Activated T-helper 2 cell treated with anti-CD3 and anti-CD28 coated beads, Interferon-gamma antibody, Interleukin-2, Interleukin-4, amounts not matched to agents 10 μg/mL and 5 μg/mL and 100 μg/mL, durations not matched to agents 14 hours and 24 hours and 36 hours (primary cell): ENCODE results near the gene OXSR1. TPM values are rescaled to one million over a fixed set of nuclear protein-coding genes. Genes with fewer than 3 reads are reported as not detected.

Source experiments
- DNase-seq: peaks from one replicate; pipeline ENCODE4 v3.0.0; 2021; ENCODE audit warnings: low spot score
- H3K27ac Mint-ChIP-seq: one replicate; pipeline ENCODE4 v1.8.0; 2021; ENCODE audit warnings: mixed read lengths
- H3K27me3 Mint-ChIP-seq: one replicate; pipeline ENCODE4 v1.8.0; 2021; ENCODE audit warnings: low read depth, mixed read lengths
- H3K36me3 Mint-ChIP-seq: one replicate; pipeline ENCODE4 v1.8.0; 2021; ENCODE audit warnings: low read depth, mixed read lengths
- H3K4me1 Mint-ChIP-seq: one replicate; pipeline ENCODE4 v1.8.0; 2021; ENCODE audit warnings: low read depth, mixed read lengths
- H3K4me3 Mint-ChIP-seq: one replicate; pipeline ENCODE4 v1.8.0; 2021; ENCODE audit warnings: low read depth, mild to moderate bottlenecking, moderate library complexity, mixed read lengths
- H3K9me3 Mint-ChIP-seq: one replicate; pipeline ENCODE4 v1.8.0; 2021; ENCODE audit warnings: mixed read lengths
- intact Hi-C: fragments of 100-400 bp; cut with micrococcal nuclease; formaldehyde crosslinking; loops from one replicate; pipeline ENCODE4 v1.15.1; 2023
- total RNA-seq: library from RNA; stranded (reverse); gene quantifications from 2 replicates; pipeline ENCODE4 v1.2.3, GENCODE V29; 2022

OXSR1 gene
- total RNA-seq, 1 donor from 2014 or later = 62.2 TPM

DNA sequence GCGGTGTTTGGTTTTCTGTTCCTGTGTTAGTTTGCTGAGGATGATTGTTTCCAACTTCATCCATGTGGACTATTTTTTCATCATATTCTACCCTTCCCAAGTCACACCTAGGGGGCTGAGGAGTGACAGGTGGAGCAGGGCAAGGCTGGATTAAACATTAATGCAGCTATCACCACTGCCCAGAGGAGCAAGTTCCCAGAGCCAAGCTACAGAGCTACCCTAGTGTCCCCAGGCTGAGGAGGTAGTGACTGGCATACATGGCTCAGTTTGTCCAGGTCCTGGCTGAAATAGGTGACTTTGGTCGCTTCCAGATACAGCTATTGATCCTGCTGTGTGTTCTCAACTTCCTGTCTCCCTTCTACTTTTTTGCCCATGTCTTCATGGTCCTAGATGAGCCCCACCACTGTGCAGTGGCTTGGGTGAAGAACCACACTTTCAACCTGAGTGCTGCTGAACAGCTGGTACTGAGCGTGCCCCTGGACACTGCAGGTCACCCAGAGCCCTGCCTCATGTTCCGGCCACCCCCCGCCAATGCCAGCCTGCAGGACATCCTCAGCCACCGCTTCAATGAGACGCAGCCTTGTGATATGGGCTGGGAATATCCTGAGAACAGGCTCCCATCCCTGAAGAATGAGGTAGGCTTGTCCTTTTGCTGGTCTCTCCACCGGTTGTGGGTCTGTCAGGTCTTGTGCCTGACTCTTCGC lies 100.4 kb downstream of the OXSR1 start, which contains the start of gene SLC22A13:
SLC22A13 (plus strand) TSS at position 209 of the 704 bp plus-strand sequence; CDS start at position 258, 49 bp downstream.
- Mint-ChIP-seq H3K9me3 (no peaks in the 10 kb centered on the region), H3K36me3 (no peaks in the 10 kb centered on the region), H3K27me3 (no peaks in the 10 kb centered on the region), H3K27ac (no peak within 1 kb of the TSS), H3K4me3 (no peak within 1 kb of the TSS), H3K4me1 (peaks cover 11% of the 10 kb centered on the region)
- no peak for DNase-seq
- intact Hi-C loops = no loop called here

DNA sequence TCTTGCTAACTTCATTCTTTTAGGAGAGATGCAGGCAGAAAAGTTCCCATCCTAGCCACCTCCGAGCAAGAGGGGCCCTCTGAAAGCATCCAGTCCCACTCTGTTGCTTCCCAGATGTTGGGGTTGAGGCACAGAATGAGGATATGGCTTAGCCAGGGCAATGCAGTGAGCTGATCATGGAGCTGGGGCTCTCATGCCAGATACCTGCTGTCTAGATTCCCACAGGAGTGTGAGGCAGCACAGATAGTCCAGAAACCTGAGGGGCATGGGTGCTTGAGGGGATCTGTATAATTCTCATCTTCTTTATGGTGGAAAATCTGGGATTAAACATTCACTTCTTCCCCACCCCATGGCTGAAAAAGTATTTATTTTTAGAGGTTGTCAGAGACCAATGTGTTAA lies 101.5 kb downstream of the OXSR1 start:
- intact Hi-C loops = no loop called here
- peaks cover 11% of the 10 kb centered on the region for H3K4me1 Mint-ChIP-seq
- DNase-seq = no peak
- no peaks in the 10 kb centered on the region for H3K27me3 Mint-ChIP-seq
- no peaks in the 10 kb centered on the region for H3K36me3 Mint-ChIP-seq
- no peaks in the 10 kb centered on the region for H3K9me3 Mint-ChIP-seq
- no peak overlapping the region for H3K4me3 Mint-ChIP-seq
- H3K27ac Mint-ChIP-seq = no peak overlapping the region

DNA sequence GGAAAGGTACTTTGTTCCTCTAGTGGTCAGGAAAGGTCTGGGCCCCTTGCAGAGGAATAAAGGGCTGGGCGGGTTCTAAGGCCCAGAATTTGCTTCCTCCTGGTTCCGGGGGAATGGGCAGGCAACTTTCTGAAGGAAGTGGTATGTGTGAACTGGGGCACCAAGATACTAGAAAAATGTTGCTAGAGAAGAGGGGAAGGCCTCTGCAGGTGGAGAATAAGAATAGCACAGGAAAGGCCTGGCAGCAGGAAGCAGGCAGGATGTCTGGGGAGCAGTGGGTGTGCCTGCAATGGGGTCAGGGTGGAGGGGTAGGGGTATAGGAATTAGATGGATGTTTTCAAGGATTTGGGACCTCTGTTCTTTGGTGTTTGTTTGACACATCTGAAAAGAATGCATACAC lies 102.3 kb downstream of the OXSR1 start:
- intact Hi-C loops = no loop called here
- H3K36me3 Mint-ChIP-seq = no peaks in the 10 kb centered on the region
- H3K27ac Mint-ChIP-seq = no peak overlapping the region
- peaks cover 11% of the 10 kb centered on the region for H3K4me1 Mint-ChIP-seq
- H3K4me3 Mint-ChIP-seq = no peak overlapping the region
- H3K9me3 Mint-ChIP-seq = no peaks in the 10 kb centered on the region
- no peak for DNase-seq
- H3K27me3 Mint-ChIP-seq = no peaks in the 10 kb centered on the region

DNA sequence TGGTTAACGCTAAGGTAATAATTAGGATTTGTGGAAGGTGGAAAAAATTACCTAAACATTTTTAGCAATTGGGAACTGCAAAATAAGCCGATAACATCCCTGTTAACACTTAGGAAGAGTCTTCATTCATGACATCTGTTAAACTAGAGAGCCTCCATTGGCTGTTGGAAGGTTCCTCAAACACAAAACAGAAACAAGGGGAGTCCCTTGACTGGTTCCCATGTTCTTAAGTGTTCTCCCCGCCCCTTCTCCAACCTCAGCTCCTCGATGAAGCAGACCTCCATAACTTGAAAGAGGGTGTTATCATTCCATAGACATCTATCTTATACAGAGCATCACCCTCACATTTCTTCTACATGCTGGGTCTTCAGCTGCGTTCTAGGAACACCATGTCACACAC lies 102.8 kb downstream of the OXSR1 start:
- intact Hi-C loops = no loop called here
- no peaks in the 10 kb centered on the region for H3K27me3 Mint-ChIP-seq
- H3K36me3 Mint-ChIP-seq = no peaks in the 10 kb centered on the region
- DNase-seq = no peak
- no peak overlapping the region for H3K4me3 Mint-ChIP-seq
- no peak overlapping the region for H3K27ac Mint-ChIP-seq
- no peaks in the 10 kb centered on the region for H3K9me3 Mint-ChIP-seq
- H3K4me1 Mint-ChIP-seq = peaks cover 11% of the 10 kb centered on the region

DNA sequence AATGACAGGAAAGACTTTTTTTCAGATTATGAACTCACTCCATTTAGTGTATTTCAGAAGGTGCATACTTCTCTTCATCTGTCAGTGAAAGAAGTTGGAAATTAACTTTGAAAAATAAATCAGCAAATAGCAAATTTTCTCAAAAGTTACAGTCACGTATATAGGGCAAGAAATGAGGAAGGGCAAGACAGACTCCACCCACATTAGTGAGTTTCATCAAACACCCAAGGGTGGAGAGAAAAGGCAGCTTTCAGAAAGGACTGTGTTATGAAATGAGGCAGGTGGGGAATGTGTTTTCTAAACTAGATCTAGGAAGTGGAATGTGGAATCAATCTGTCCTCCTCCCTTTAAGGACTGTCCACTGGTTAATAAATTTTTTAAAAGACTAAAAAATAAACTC lies 103.2 kb downstream of the OXSR1 start:
- H3K4me3 Mint-ChIP-seq = no peak overlapping the region
- no peaks in the 10 kb centered on the region for H3K27me3 Mint-ChIP-seq
- DNase-seq = no peak
- H3K36me3 Mint-ChIP-seq = no peaks in the 10 kb centered on the region
- H3K9me3 Mint-ChIP-seq = no peaks in the 10 kb centered on the region
- no peak overlapping the region for H3K27ac Mint-ChIP-seq
- intact Hi-C loops = no loop called here
- peaks cover 11% of the 10 kb centered on the region for H3K4me1 Mint-ChIP-seq

DNA sequence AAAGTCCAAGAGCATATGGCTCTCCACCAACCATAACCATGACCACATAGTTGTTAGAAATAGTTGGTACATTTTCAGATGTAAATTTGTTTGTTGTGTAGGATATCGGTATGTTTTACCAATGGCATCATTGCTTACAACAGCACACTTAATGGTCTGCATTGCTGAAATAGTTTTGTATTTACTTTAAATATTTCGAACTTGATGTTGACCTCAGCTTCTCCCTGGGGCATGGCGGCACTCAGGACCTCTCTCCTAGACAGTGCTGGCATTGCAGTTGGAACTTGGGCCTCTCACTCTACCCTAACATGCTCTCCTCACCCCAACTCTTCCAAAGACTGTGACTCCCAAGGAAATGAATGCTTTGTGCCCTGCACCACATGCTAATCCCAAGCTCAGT lies 105.3 kb downstream of the OXSR1 start:
- DNase-seq = no peak
- Mint-ChIP-seq H3K27me3 (no peaks in the 10 kb centered on the region), H3K9me3 (no peaks in the 10 kb centered on the region), H3K36me3 (no peaks in the 10 kb centered on the region), H3K4me1 (peaks cover 11% of the 10 kb centered on the region), H3K4me3 (no peak overlapping the region), H3K27ac (no peak overlapping the region)
- intact Hi-C loops = no loop called here

DNA sequence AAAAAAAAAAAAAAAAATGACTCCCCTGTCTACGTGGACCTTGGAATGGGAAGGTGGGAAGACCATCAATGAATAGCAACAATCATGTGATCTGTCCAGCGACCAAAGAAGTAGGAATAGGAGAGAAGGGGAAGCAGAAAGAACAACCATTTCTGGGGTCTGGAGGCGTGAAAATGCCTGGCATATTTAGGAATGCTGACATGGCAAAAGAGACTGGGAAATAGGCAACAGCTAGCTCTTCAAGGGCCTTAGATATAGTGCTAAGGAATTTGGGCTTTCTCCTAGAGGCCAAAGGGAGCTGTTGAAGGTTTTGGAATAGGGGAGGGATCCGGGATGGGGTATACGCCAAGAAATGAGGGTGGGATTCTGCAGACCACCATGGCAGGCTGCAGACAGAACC lies 106.2 kb downstream of the OXSR1 start:
- no peak overlapping the region for H3K27ac Mint-ChIP-seq
- H3K27me3 Mint-ChIP-seq = no peaks in the 10 kb centered on the region
- no peaks in the 10 kb centered on the region for H3K36me3 Mint-ChIP-seq
- intact Hi-C loops = no loop called here
- H3K4me3 Mint-ChIP-seq = no peak overlapping the region
- H3K9me3 Mint-ChIP-seq = no peaks in the 10 kb centered on the region
- H3K4me1 Mint-ChIP-seq = peaks cover 11% of the 10 kb centered on the region
- DNase-seq = no peak

DNA sequence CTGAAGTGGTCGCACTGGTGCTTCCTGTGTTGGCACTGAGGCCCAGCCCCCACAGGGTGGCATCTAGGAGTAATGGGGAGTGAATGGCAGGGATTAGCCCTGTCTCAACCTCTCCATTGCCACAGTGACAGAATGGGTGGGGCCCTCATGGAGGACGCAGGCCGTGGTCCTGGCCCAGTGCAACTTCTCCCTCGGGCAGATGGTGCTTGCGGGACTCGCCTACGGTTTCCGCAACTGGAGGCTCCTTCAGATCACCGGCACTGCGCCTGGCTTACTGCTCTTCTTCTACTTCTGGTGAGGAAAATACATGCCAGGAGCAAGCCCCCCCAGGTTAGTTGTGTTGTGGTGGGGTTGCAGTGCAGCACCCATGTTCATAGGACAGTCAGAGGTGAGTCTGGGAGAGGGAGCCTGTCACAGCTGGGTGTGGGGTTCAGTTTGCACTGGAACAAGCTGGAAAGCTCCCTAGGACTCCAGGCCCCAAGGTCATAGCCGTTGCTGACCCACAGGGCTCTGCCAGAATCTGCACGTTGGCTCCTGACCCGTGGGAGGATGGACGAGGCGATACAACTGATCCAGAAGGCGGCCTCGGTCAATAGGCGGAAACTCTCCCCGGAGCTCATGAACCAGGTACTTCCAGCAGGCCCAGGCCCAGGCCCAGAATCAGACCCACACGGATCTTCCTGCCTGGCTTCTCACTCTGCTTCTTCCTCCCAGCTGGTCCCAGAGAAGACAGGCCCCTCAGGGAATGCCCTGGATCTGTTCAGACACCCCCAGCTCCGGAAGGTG lies 109.7 kb downstream of the OXSR1 start:
- no peak overlapping the region for H3K27ac Mint-ChIP-seq
- intact Hi-C loops = no loop called here
- H3K36me3 Mint-ChIP-seq = no peaks in the 10 kb centered on the region
- H3K9me3 Mint-ChIP-seq = no peaks in the 10 kb centered on the region
- DNase-seq = no peak
- H3K4me3 Mint-ChIP-seq = no peak overlapping the region
- no peaks in the 10 kb centered on the region for H3K4me1 Mint-ChIP-seq
- H3K27me3 Mint-ChIP-seq = no peaks in the 10 kb centered on the region

DNA sequence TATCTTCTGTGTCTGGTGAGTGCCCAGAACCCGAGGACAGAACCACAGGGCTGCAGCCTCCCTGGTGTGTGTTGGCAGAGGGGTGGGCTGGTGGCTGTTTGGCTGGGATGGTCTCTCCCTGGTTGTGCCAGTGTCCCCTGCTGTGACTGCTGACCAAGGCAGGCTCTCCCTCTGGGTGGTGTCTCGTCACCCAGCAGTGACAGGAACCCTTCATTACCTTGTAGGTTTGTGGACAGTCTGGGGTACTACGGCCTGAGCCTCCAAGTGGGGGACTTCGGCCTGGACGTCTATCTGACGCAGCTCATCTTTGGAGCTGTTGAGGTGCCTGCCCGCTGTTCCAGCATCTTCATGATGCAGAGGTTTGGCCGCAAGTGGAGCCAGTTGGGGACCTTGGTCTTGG lies 110.3 kb downstream of the OXSR1 start:
- H3K27ac Mint-ChIP-seq = no peak overlapping the region
- no peak overlapping the region for H3K4me3 Mint-ChIP-seq
- intact Hi-C loops = no loop called here
- DNase-seq = no peak
- no peaks in the 10 kb centered on the region for H3K9me3 Mint-ChIP-seq
- no peaks in the 10 kb centered on the region for H3K36me3 Mint-ChIP-seq
- H3K4me1 Mint-ChIP-seq = no peaks in the 10 kb centered on the region
- H3K27me3 Mint-ChIP-seq = no peaks in the 10 kb centered on the region

DNA sequence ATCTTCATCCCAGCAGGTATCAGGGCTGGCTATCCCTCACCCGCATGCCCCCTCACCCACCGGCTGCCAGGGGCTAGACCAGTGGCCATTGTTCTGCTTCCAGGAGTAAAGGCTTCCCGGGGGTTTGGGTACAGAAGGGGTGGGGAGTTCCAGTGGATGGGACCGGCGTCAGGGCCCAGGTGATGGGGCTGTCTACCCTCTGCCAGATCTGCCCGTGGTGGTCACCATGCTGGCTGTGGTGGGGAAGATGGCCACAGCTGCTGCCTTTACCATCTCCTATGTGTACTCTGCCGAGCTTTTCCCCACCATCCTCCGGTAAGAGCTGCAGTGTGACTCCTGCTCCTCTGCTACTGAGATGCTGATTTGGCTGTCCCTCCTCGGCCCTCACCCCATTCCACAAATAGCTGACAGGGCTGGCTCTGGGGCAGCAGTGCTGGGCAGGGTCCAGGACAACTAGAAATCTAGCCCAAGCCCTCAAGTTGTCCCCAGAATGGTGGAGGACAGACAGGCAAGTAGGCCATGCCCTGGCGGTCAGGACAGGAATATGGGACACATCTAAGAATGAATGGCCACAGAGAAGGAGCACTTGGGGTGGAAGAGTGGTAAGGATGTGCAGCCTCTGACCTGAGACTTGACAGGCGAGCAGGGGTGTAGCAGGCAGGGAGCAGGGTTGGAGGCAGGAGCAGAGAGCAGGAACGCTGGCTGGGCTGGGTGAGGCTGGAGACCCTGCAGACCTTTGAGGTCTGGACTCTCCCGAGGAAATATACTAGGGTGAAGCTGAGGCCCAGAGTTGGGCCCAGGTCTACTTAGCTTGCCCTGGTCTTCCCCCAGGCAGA lies 111.0 kb downstream of the OXSR1 start:
- Mint-ChIP-seq H3K27me3 (no peaks in the 10 kb centered on the region), H3K9me3 (no peaks in the 10 kb centered on the region), H3K36me3 (no peaks in the 10 kb centered on the region), H3K4me1 (no peaks in the 10 kb centered on the region), H3K27ac (no peak overlapping the region), H3K4me3 (no peak overlapping the region)
- no peak for DNase-seq
- intact Hi-C loops = no loop called here

DNA sequence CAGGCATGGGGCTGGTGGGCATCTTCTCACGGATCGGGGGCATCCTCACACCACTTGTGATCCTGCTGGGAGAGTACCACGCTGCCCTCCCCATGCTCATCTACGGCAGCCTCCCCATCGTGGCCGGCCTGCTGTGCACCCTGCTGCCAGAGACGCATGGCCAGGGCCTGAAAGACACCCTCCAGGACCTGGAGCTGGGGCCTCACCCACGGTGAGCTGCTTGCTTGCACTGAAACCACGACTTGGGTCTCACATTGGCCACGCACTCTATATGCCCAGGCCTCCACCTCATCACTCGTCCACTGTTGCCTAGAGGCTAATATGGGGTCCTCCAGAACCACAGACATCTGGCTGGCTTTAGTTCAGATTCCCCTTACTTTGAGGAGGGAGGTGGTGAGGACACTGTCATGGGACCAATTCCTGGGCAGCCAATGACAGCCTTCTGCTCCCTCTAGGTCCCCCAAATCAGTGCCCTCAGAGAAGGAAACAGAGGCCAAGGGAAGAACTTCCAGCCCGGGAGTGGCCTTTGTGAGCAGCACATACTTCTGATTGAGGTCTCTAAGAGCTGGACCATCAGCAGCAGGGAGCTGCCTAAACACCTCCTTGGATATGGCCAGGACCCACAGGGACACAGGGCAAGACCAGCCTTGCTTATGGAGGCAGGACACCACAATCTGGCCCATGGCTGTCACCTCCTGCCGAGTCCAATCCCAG lies 111.7 kb downstream of the OXSR1 start:
- no peak for DNase-seq
- H3K36me3 Mint-ChIP-seq = no peaks in the 10 kb centered on the region
- intact Hi-C loops = no loop called here
- H3K27ac Mint-ChIP-seq = no peak overlapping the region
- no peak overlapping the region for H3K4me3 Mint-ChIP-seq
- no peaks in the 10 kb centered on the region for H3K9me3 Mint-ChIP-seq
- no peaks in the 10 kb centered on the region for H3K27me3 Mint-ChIP-seq
- H3K4me1 Mint-ChIP-seq = no peaks in the 10 kb centered on the region

DNA sequence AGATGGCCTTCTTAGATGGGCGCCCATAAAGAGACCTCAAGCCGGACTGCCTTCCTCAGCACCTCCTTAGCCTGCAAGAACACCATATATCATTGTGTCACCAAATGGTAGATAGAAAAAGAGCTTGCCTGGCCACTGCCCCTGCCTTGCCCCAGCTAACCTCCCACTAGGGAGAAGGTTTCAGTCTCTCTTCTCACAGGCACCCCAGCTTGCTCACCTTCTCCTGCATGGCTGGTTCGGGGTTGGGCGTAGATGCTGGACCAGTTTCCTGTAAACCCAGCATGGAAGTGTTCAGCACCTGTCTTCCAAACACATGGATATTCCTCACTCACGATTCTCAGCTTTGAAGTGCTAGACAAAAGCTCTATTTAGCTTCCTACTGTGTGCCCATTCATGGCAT lies 113.5 kb downstream of the OXSR1 start:
- intact Hi-C loops = no loop called here
- Mint-ChIP-seq H3K36me3 (no peaks in the 10 kb centered on the region), H3K27ac (no peak overlapping the region), H3K9me3 (no peaks in the 10 kb centered on the region), H3K4me3 (no peak overlapping the region), H3K4me1 (no peaks in the 10 kb centered on the region), H3K27me3 (no peaks in the 10 kb centered on the region)
- no peak for DNase-seq
